Endodermal cell (in vitro differentiated cells): ENCODE data around the gene MEF2A. TPM values are rescaled to one million over a fixed set of nuclear protein-coding genes. Genes with fewer than 3 reads are reported as not detected.
A peak's percentile ranks its signal among the peaks of the same experiment; 100 is the strongest.
"Not testable (repeated sequence)": the region's sequence is repeated elsewhere in the genome, so short reads cannot be mapped to it uniquely, and the experiment has no call there.

Source experiments
- DNase-seq: peaks from one replicate; pipeline ENCODE4 v3.0.0-alpha.2; 2017
- H3K27ac ChIP-seq: 2 replicates; pipeline ENCODE4 v1.5.1; 2013; ENCODE audit warnings: mild to moderate bottlenecking, low read depth, low read length, moderate library complexity
- H3K27me3 ChIP-seq: 2 replicates; pipeline ENCODE4 v1.6.1; 2013; ENCODE audit warnings: mild to moderate bottlenecking, low read length, moderate library complexity; ENCODE audit not compliant: insufficient read depth, control insufficient read depth, poor library complexity, severe bottlenecking
- H3K36me3 ChIP-seq: 2 replicates; pipeline ENCODE4 v1.7.0; 2013; ENCODE audit warnings: mild to moderate bottlenecking, low read length, moderate library complexity; ENCODE audit not compliant: control insufficient read depth, insufficient read depth
- H3K4me1 ChIP-seq: one replicate; pipeline ENCODE4 v1.7.0; 2013; ENCODE audit warnings: low read length; ENCODE audit not compliant: control insufficient read depth, insufficient read depth
- H3K4me3 ChIP-seq: 2 replicates; pipeline ENCODE4 v1.5.1; 2013; ENCODE audit warnings: mild to moderate bottlenecking, low read length, moderate library complexity
- H3K9ac ChIP-seq: 2 replicates; pipeline ENCODE4 v1.6.1; 2013; ENCODE audit warnings: mild to moderate bottlenecking, low read length, moderate library complexity; ENCODE audit not compliant: poor library complexity, severe bottlenecking; ENCODE audit errors: extremely low read depth
- H3K9me3 ChIP-seq: 2 replicates; pipeline ENCODE4 v1.6.1; 2013; ENCODE audit warnings: mild to moderate bottlenecking, low read length, moderate library complexity; ENCODE audit not compliant: control insufficient read depth
- H3K27ac Mint-ChIP-seq: 2 replicates; pipeline ENCODE4 v1.8.0; 2020; ENCODE audit warnings: mixed read lengths
- H3K27me3 Mint-ChIP-seq: 2 replicates; pipeline ENCODE4 v1.8.0; 2021; ENCODE audit warnings: mild to moderate bottlenecking, mixed read lengths; ENCODE audit not compliant: insufficient read depth
- H3K36me3 Mint-ChIP-seq: 2 replicates; pipeline ENCODE4 v1.8.0; 2020; ENCODE audit warnings: low read depth, mixed read lengths
- H3K4me1 Mint-ChIP-seq: 2 replicates; pipeline ENCODE4 v1.8.0; 2020; ENCODE audit warnings: mixed read lengths
- H3K4me3 Mint-ChIP-seq: 2 replicates; pipeline ENCODE4 v1.8.0; 2020; ENCODE audit warnings: mild to moderate bottlenecking, moderate library complexity, mixed read lengths
- H3K9me3 Mint-ChIP-seq: 2 replicates; pipeline ENCODE4 v1.8.0; 2020; ENCODE audit warnings: mild to moderate bottlenecking, mixed read lengths
- WGBS, 2 experiments: methylation state at CpG; one replicate each; pipeline versions ENCODE4 v1.1.5 to v1.1.7; 2013; ENCODE audit warnings: missing lambda C conversion rate in 2 of 2, mixed read lengths in 1 of 2; ENCODE audit not compliant: insufficient coverage in 1 of 2, insufficient read length in 1 of 2; 5-methylcytosine and 5-hydroxymethylcytosine counted together
- long read RNA-seq, 4 experiments: library from polyadenylated mRNA in 2 of 4; library from RNA in 1 of 4; library from capped mRNA in 1 of 4; stranded (forward) in 3 of 4; unstranded in 1 of 4; transcript quantifications; one replicate each; pipeline ENCODE4 v2.0.0, GENCODE V29; 2020 to 2021; ENCODE audit warnings: inconsistent platforms in 1 of 4
- polyA plus RNA-seq, 2 experiments: library from polyadenylated mRNA; stranded (reverse); fragments of 50-300 nt; gene quantifications; one replicate each; pipeline ENCODE4 v1.2.3, GENCODE V29; 2013
- total RNA-seq, 2 donors: library from RNA; stranded (reverse); fragmentation: NEBNext Ultra II Directional in 1 of 2; extraction: Animal tissue kit (Norgen Biotek cat#: 25700) in 1 of 2; gene quantifications; 2 replicates in 1 of 2; 3 replicates in 1 of 2; pipeline ENCODE4 v1.2.1, GENCODE V29; 2021
- TF ChIP-seq, protein P1 (sequence below): fragments of 200-600 bp; sonication (generic); conservative IDR thresholded peaks from 2 replicates; pipeline ENCODE4 v1.5.0; 2021; ENCODE audit warnings: antibody characterized with exemption, mild to moderate bottlenecking

The MEF2A gene
- 10 to 100 TPM; 23.5 to 28.6 TPM for total RNA-seq
- 26.4 TPM for polyA plus RNA-seq (2013, experiment 1 of 2)
- 27.9 TPM for polyA plus RNA-seq (2013, experiment 2 of 2)
- long read RNA-seq, experiment 1, full-length matches to known transcripts, result 3 of 12 reads
- long read RNA-seq, experiment 1, partial matches to known transcripts, result 3 of 12 reads
- long read RNA-seq, experiment 1, other reads (novel, unspliced or antisense), result 6 of 12 reads
- long read RNA-seq, experiment 2, full-length matches to known transcripts, result 22 of 55 reads
- long read RNA-seq, experiment 2, partial matches to known transcripts, result 13 of 55 reads
- long read RNA-seq, experiment 2, other reads (novel, unspliced or antisense), result 20 of 55 reads
- long read RNA-seq, experiment 3, full-length matches to known transcripts, result 25 of 49 reads
- long read RNA-seq, experiment 3, partial matches to known transcripts, result 5 of 49 reads
- long read RNA-seq, experiment 3, other reads (novel, unspliced or antisense), result 19 of 49 reads
- long read RNA-seq, experiment 4, partial matches to known transcripts, result 0 of 1 reads
- long read RNA-seq, experiment 4, other reads (novel, unspliced or antisense), result 1 of 1 reads

DNA sequence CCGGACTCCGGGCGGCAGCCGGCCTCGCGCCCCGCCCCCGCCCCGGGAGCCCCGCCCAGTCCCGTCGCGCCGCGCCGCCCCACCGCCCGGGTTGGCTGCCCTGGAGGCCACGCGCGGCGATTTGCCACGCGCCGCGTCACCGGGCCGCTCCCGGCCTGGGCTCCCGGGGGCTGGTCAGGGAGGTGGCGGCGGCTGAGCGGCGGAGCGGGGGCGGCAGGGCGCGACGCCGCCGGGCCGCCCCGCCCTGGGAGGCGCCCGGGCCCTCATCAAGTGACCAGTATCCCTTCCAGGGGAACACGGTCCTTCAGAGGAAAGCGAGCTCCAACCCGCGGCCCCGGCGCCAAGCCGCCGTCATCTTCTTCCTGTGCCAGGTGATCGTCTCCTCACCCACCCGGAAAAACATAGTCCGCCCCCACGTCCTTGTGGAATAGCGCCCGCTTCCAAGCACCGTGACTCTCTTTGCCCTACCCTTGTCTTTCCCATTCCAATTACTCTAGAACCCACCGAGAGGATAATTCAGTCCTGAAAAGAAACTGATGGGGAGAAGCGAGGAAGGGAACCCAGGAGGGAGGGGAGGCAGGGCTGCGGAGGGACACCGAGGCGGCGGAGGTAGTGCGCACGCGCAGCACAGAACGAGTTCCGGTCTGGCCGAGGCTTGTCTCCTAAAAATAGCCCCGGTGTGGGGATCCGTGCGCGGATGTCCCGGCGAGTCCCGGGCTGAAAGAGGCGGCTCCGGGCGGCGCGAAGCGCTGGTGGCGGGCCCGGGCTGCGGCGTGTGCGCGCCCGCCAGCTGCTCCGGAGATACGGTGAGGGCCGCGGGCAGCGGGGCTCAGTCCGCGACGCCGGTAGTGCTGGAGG, at the start of gene MEF2A:
MEF2A (plus strand) TSS at position 686 of the 858 bp plus-strand sequence. CDS start 67,136 bp downstream, outside the sequence.
- H3K36me3 ChIP-seq, result no peaks in the 10 kb centered on the region
- H3K9ac ChIP-seq, result peak within 1 kb of the TSS; percentile 76
- peak within 1 kb of the TSS; percentile 81 for H3K27ac ChIP-seq
- no peaks in the 10 kb centered on the region for H3K4me1 ChIP-seq
- Mint-ChIP-seq H3K27me3 (peaks cover 7% of the 10 kb centered on the region), H3K4me3 (peak within 1 kb of the TSS; percentile 92), H3K9me3 (no peaks in the 10 kb centered on the region), H3K36me3 (no peaks in the 10 kb centered on the region), H3K4me1 (peaks cover 23% of the 10 kb centered on the region), H3K27ac (peak within 1 kb of the TSS; percentile 97)
- peak; percentile 96 for DNase-seq
- TF ChIP-seq, protein P1, sequence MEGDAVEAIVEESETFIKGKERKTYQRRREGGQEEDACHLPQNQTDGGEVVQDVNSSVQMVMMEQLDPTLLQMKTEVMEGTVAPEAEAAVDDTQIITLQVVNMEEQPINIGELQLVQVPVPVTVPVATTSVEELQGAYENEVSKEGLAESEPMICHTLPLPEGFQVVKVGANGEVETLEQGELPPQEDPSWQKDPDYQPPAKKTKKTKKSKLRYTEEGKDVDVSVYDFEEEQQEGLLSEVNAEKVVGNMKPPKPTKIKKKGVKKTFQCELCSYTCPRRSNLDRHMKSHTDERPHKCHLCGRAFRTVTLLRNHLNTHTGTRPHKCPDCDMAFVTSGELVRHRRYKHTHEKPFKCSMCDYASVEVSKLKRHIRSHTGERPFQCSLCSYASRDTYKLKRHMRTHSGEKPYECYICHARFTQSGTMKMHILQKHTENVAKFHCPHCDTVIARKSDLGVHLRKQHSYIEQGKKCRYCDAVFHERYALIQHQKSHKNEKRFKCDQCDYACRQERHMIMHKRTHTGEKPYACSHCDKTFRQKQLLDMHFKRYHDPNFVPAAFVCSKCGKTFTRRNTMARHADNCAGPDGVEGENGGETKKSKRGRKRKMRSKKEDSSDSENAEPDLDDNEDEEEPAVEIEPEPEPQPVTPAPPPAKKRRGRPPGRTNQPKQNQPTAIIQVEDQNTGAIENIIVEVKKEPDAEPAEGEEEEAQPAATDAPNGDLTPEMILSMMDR, result no peak
- peak within 1 kb of the TSS; percentile 96 for H3K4me3 ChIP-seq
- no peaks in the 10 kb centered on the region for H3K9me3 ChIP-seq
- H3K27me3 ChIP-seq, result no peaks in the 10 kb centered on the region
- 0% methylated on average over 23 to 101 of the region's 101 CpGs for WGBS, 2 experiments

DNA sequence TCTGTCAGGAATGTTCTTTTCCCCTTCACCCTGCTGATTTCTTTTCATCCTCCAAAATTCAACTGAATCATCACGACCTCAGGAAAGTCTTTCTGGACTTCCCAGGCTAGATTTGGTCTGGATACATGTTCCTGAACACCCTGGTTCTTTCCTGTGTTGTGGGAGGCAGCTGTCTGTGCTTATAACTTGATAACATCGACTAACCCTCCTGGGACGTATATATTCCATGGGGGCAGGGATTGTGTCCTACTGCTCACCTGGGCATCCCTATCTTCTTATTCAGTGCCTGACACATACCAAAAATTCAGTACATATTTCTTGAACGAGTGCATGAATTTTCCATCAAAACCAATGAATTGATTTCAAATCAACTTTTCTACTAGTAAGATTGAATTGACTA, 47.6 kb upstream of the MEF2A start:
- no peak for DNase-seq
- 67 to 90% methylated on average over 1 to 4 of the region's 4 CpGs for WGBS, 2 experiments
- Mint-ChIP-seq H3K27me3 (no peaks in the 10 kb centered on the region), H3K4me3 (no peak overlapping the region), H3K4me1 (no peaks in the 10 kb centered on the region), H3K9me3 (no peaks in the 10 kb centered on the region), H3K27ac (no peak overlapping the region), H3K36me3 (no peaks in the 10 kb centered on the region)
- H3K4me3 ChIP-seq, result no peak overlapping the region
- no peaks in the 10 kb centered on the region for H3K36me3 ChIP-seq
- H3K4me1 ChIP-seq, result no peaks in the 10 kb centered on the region
- no peaks in the 10 kb centered on the region for H3K9me3 ChIP-seq
- no peak overlapping the region for H3K9ac ChIP-seq
- TF ChIP-seq, protein P1, result no peak
- H3K27me3 ChIP-seq, result no peaks in the 10 kb centered on the region
- H3K27ac ChIP-seq, result no peak overlapping the region

DNA sequence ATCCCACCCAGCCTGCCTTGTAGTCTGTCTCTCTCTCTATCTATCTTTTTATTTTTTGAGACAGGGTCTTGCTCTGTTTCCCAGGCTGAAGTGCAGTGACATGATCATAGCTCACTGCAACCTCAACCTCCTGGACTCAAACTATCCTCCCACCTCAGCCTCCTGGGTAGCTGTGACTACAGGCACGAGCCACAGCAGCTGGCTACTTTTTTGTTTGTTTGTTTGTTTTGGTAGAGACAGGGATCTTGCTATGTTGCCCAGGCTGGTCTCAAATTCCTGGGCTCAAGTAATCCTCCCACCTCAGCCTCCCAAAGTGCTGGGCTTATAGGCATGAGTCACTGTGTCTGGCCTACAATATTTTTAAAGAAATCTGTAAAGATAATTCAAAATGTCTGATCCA, 46.4 kb upstream of the MEF2A start:
- H3K4me1 Mint-ChIP-seq, H3K4me3 ChIP-seq, H3K9me3 ChIP-seq, H3K36me3 ChIP-seq, H3K9ac ChIP-seq, H3K27ac Mint-ChIP-seq, H3K27me3 Mint-ChIP-seq, H3K27ac ChIP-seq, H3K9me3 Mint-ChIP-seq, H3K27me3 ChIP-seq, H3K4me3 Mint-ChIP-seq, H3K4me1 ChIP-seq, DNase-seq, H3K36me3 Mint-ChIP-seq: not testable (repeated sequence)
- WGBS, 2 experiments, result no CpG with 5 or more reads among the region's 1 CpG
